Osteoblast (primary cell): ENCODE measurements around the gene PRKAG2. TPM values are rescaled to one million over a fixed set of nuclear protein-coding genes. Genes with fewer than 3 reads are reported as not detected.

Experiments used
- DNase-seq: peaks from one replicate; pipeline ENCODE4 v3.0.0; 2011; ENCODE audit warnings: low spot score, mixed read lengths; ENCODE audit not compliant: insufficient read length; ENCODE audit errors: missing footprints
- H2AFZ ChIP-seq: 2 replicates; pipeline ENCODE4 v1.6.0; 2011; ENCODE audit warnings: mild to moderate bottlenecking, low read length
- H3K27ac ChIP-seq: 2 replicates; pipeline ENCODE4 v1.5.1; 2011; ENCODE audit warnings: mild to moderate bottlenecking, low read depth, low read length, moderate library complexity
- H3K27me3 ChIP-seq: 2 replicates; pipeline ENCODE4 v1.6.0; 2012; ENCODE audit warnings: mild to moderate bottlenecking, control low read depth, inconsistent platforms, low read length, moderate library complexity; ENCODE audit not compliant: insufficient read depth
- H3K36me3 ChIP-seq: 2 replicates; pipeline ENCODE4 v1.5.1; 2011; ENCODE audit warnings: mild to moderate bottlenecking, low read length, control low read depth, moderate library complexity; ENCODE audit not compliant: insufficient read depth
- H3K4me1 ChIP-seq: 2 replicates; pipeline ENCODE4 v1.5.1; 2011; ENCODE audit warnings: mild to moderate bottlenecking, low read length, control low read depth, moderate library complexity; ENCODE audit not compliant: insufficient read depth
- H3K4me2 ChIP-seq: 2 replicates; pipeline ENCODE4 v1.6.0; 2011; ENCODE audit warnings: mild to moderate bottlenecking, low read length; ENCODE audit not compliant: insufficient read depth
- H3K4me3 ChIP-seq: fragments of 200-600 bp; sonication (generic); 3 replicates; pipeline ENCODE4 v1.5.1; 2012; ENCODE audit warnings: mild to moderate bottlenecking, low read length, inconsistent platforms; ENCODE audit not compliant: insufficient read depth
- H3K79me2 ChIP-seq: 2 replicates; pipeline ENCODE4 v1.6.0; 2012; ENCODE audit warnings: mild to moderate bottlenecking, low read length, control low read depth, inconsistent platforms; ENCODE audit not compliant: insufficient read depth
- H3K9me3 ChIP-seq: 2 replicates; pipeline ENCODE4 v1.5.1; 2011; ENCODE audit warnings: low read depth, low read length, control low read depth
- H4K20me1 ChIP-seq: 2 replicates; pipeline ENCODE4 v1.6.0; 2012; ENCODE audit warnings: mild to moderate bottlenecking, low read length, control low read depth; ENCODE audit not compliant: insufficient read depth
- CTCF ChIP-seq: IDR thresholded peaks from 2 replicates; pipeline ENCODE4 v1.5.1; 2011; ENCODE audit warnings: mild to moderate bottlenecking, low read depth, low read length, moderate library complexity; ENCODE audit errors: extremely low read depth
- total RNA-seq: library from RNA; depleted of rRNA; stranded (reverse); fragments of >200 nt; gene quantifications from 2 replicates; pipeline ENCODE4 v1.2.3, GENCODE V29; 2012

Gene PRKAG2
- total RNA-seq, 1 donor, result 20.6 TPM

GRCh38 chr7:151763420-151763984, 113.4 kb downstream of the PRKAG2 start:
- Histone ChIP-seq H3K27ac (no peak overlapping the region), H3K4me1 (peaks cover 3% of the 10 kb centered on the region), H4K20me1 (no peaks in the 10 kb centered on the region), H2AFZ (no peak overlapping the region), H3K36me3 (no peaks in the 10 kb centered on the region), H3K4me3 (no peak overlapping the region), H3K4me2 (no peak overlapping the region), H3K9me3 (no peaks in the 10 kb centered on the region), H3K27me3 (peaks cover 27% of the 10 kb centered on the region), H3K79me2 (no peaks in the 10 kb centered on the region)
- TF ChIP-seq CTCF, result no peak
- no peak for DNase-seq

- Histone ChIP-seq H3K4me2 (no peak overlapping the region), H3K36me3 (no peaks in the 10 kb centered on the region), H3K9me3 (no peaks in the 10 kb centered on the region), H3K27me3 (peaks cover 21% of the 10 kb centered on the region), H3K79me2 (no peaks in the 10 kb centered on the region), H4K20me1 (no peaks in the 10 kb centered on the region), H3K27ac (no peak overlapping the region), H3K4me3 (no peak overlapping the region), H3K4me1 (peaks cover 11% of the 10 kb centered on the region), H2AFZ (no peak overlapping the region)
- TF ChIP-seq CTCF, result no peak
- DNase-seq, result peak; percentile 42
Measured at GRCh38 chr7:151762583-151763245, 114.2 kb downstream of the PRKAG2 start.

- Histone ChIP-seq H4K20me1 (no peaks in the 10 kb centered on the region), H3K36me3 (no peaks in the 10 kb centered on the region), H3K4me3 (no peak overlapping the region), H3K27me3 (peaks cover 20% of the 10 kb centered on the region), H3K9me3 (no peaks in the 10 kb centered on the region), H3K4me2 (no peak overlapping the region), H2AFZ (no peak overlapping the region), H3K27ac (no peak overlapping the region), H3K79me2 (no peaks in the 10 kb centered on the region), H3K4me1 (peaks cover 18% of the 10 kb centered on the region)
- TF ChIP-seq CTCF, result no peak
- no peak for DNase-seq
Measured at GRCh38 chr7:151761957-151762356, 115.0 kb downstream of the PRKAG2 start.

- Histone ChIP-seq H3K4me2 (no peak overlapping the region), H3K9me3 (no peaks in the 10 kb centered on the region), H3K27ac (no peak overlapping the region), H3K4me1 (peaks cover 26% of the 10 kb centered on the region), H2AFZ (no peak overlapping the region), H3K4me3 (no peak overlapping the region), H3K36me3 (no peaks in the 10 kb centered on the region), H3K27me3 (peaks cover 17% of the 10 kb centered on the region), H3K79me2 (no peaks in the 10 kb centered on the region), H4K20me1 (no peaks in the 10 kb centered on the region)
- no peak for DNase-seq
- TF ChIP-seq CTCF, result no peak
Measured at GRCh38 chr7:151761231-151761630, 115.7 kb downstream of the PRKAG2 start.
